K562 (cell line): ENCODE measurements around the gene ENSA. TPM values are rescaled to one million over a fixed set of nuclear protein-coding genes. Genes with fewer than 3 reads are reported as not detected.
A peak's percentile ranks its signal among the peaks of the same experiment; 100 is the strongest.

Source experiments
- ARNT ChIP-seq, 2 experiments: fragments of 450-650 bp; IDR thresholded peaks; 2 replicates each; pipeline ENCODE4 v1.6.1; 2016; ENCODE audit warnings: mild to moderate bottlenecking in 1 of 2
- CXXC5 ChIP-seq: fragments of 250-450 bp; sonication (Bioruptor Pico); IDR thresholded peaks from 2 replicates; pipeline ENCODE4 v1.8.0; 2022; ENCODE audit warnings: inconsistent platforms, mild to moderate bottlenecking, moderate library complexity
- DMBX1 ChIP-seq: fragments of 250-450 bp; sonication (Bioruptor Pico); IDR thresholded peaks from 2 replicates; pipeline ENCODE4 v1.8.0; 2022; ENCODE audit warnings: inconsistent platforms, mild to moderate bottlenecking, moderate library complexity, borderline replicate concordance
- FOSL1 ChIP-seq: fragments of 200-800 bp; sonication (Bioruptor generic); conservative IDR thresholded peaks from 2 replicates; pipeline ENCODE4 v1.6.1; 2016; ENCODE audit warnings: missing genetic modification characterization, missing compliant biosample characterization
- MEF2D ChIP-seq: conservative IDR thresholded peaks from 2 replicates; pipeline ENCODE4 v1.6.1; 2016; ENCODE audit warnings: low read depth, missing genetic modification characterization, missing compliant biosample characterization
- MIER1 ChIP-seq: fragments of 450-650 bp; IDR thresholded peaks from 2 replicates; pipeline ENCODE4 v1.6.1; 2016; ENCODE audit warnings: antibody characterized with exemption, mild to moderate bottlenecking, low read depth
- NR2C1 ChIP-seq, 2 experiments: fragments of 450-650 bp; IDR thresholded peaks; 2 replicates each; pipeline ENCODE4 v1.6.1; 2017; ENCODE audit warnings: mild to moderate bottlenecking in 2 of 2, antibody characterized with exemption in 1 of 2, inconsistent platforms in 1 of 2, missing compliant biosample characterization in 1 of 2, missing genetic modification characterization in 1 of 2
- RFX1 ChIP-seq: fragments of 450-650 bp; IDR thresholded peaks from 2 replicates; pipeline ENCODE4 v1.6.1; 2016; ENCODE audit warnings: mild to moderate bottlenecking, moderate library complexity
- SMAD2 ChIP-seq: fragments of 150-350 bp; IDR thresholded peaks from 2 replicates; pipeline ENCODE4 v1.6.1; 2014; ENCODE audit warnings: low read depth, mild to moderate bottlenecking, low read length
- polyA plus RNA-seq, 8 experiments: library from polyadenylated mRNA; depleted of rRNA in 4 of 8; stranded (reverse) in 5 of 8; unstranded in 3 of 8; fragments of >200 nt; fragmentation: Nextera tagmentation in 2 of 8; fragmentation: Illumina TruSeq in 1 of 8; extraction: Ambion mirVana in 2 of 8; extraction: Trizol in 1 of 8; gene quantifications; 2 replicates each; pipeline versions ENCODE4 v1.2.1 to v1.2.3, GENCODE V29; 2011 to 2014; ENCODE audit warnings: inconsistent platforms in 1 of 8, missing spikeins in 1 of 8
- total RNA-seq, 7 experiments: library from RNA; depleted of rRNA in 6 of 7; stranded (reverse); fragments of >200 nt in 6 of 7; fragmentation: Illumina TruSeq in 2 of 7; extraction: Trizol in 2 of 7; gene quantifications; 2 replicates each; pipeline versions ENCODE4 v1.2.1 to v1.2.3, GENCODE V29; 2011 to 2021; ENCODE audit warnings: low replicate concordance in 1 of 7
- TF ChIP-seq, protein P1 (sequence below): fragments of 450-650 bp; IDR thresholded peaks from 2 replicates; pipeline ENCODE4 v1.6.1; 2016; ENCODE audit warnings: low read depth
- TF ChIP-seq, protein P2 (sequence below): fragments of 200-800 bp; sonication (Bioruptor generic); IDR thresholded peaks from 2 replicates; pipeline ENCODE4 v1.6.1; 2017; ENCODE audit warnings: missing genetic modification characterization, missing compliant biosample characterization
- TF ChIP-seq, protein P3 (sequence below): sonication (generic); formaldehyde crosslinking; IDR thresholded peaks from 2 replicates; pipeline ENCODE4 v1.4.0; 2020; ENCODE audit warnings: mild to moderate bottlenecking, missing genetic modification reagents
- TF ChIP-seq, protein P4 (sequence below): fragments of 450-650 bp; conservative IDR thresholded peaks from 2 replicates; pipeline ENCODE4 v1.6.1; 2016; ENCODE audit warnings: missing genetic modification characterization, low read depth, mild to moderate bottlenecking, missing compliant biosample characterization, moderate library complexity

The ENSA gene
- total and polyA plus RNA-seq, 9 of the 15 experiments (the other 6 are each of a cell fraction or from before 2014, with no cell fraction given) = 68.1 to 605 (median 188) TPM

DNA sequence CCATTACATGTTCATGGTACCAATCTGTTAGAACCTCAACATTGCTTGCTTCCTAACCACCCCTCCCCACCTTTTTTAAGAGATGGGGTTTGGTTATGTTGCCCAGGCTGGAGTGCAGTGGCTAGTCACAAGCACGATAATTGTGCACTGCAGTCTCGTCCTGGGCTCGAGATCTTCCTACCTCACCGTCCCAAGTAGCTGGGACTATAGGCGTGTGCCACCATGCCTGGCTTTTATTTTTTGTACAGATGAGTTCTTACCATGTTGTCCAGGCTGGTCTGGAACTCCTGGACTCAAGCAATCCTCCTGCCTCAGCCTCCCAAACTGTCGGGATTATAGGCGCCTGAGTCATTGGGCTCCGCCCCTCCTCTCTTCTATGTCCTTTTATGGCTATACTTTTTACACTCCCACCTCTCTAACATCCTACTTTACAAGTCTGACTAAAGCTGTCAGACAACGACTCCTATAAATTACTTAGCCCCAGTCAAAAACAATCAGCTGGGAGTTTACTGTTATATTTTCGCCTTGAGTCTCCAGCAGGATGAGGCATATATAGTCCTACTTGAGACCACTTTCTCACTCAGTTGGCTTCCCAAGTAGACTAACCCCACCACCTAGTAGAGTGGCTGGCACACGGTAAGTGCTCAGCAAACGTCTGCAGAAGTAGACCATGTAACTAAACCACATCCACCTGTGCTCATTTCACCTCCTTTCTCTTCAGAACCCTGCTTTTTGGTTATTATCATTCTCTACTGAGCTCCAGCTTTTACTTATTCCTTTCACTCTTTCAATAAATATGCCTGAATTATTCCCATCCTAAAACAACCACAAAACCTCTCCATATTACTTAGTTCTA is 13.8 kb downstream of the ENSA start (continued):
- TF ChIP-seq, protein P1, sequence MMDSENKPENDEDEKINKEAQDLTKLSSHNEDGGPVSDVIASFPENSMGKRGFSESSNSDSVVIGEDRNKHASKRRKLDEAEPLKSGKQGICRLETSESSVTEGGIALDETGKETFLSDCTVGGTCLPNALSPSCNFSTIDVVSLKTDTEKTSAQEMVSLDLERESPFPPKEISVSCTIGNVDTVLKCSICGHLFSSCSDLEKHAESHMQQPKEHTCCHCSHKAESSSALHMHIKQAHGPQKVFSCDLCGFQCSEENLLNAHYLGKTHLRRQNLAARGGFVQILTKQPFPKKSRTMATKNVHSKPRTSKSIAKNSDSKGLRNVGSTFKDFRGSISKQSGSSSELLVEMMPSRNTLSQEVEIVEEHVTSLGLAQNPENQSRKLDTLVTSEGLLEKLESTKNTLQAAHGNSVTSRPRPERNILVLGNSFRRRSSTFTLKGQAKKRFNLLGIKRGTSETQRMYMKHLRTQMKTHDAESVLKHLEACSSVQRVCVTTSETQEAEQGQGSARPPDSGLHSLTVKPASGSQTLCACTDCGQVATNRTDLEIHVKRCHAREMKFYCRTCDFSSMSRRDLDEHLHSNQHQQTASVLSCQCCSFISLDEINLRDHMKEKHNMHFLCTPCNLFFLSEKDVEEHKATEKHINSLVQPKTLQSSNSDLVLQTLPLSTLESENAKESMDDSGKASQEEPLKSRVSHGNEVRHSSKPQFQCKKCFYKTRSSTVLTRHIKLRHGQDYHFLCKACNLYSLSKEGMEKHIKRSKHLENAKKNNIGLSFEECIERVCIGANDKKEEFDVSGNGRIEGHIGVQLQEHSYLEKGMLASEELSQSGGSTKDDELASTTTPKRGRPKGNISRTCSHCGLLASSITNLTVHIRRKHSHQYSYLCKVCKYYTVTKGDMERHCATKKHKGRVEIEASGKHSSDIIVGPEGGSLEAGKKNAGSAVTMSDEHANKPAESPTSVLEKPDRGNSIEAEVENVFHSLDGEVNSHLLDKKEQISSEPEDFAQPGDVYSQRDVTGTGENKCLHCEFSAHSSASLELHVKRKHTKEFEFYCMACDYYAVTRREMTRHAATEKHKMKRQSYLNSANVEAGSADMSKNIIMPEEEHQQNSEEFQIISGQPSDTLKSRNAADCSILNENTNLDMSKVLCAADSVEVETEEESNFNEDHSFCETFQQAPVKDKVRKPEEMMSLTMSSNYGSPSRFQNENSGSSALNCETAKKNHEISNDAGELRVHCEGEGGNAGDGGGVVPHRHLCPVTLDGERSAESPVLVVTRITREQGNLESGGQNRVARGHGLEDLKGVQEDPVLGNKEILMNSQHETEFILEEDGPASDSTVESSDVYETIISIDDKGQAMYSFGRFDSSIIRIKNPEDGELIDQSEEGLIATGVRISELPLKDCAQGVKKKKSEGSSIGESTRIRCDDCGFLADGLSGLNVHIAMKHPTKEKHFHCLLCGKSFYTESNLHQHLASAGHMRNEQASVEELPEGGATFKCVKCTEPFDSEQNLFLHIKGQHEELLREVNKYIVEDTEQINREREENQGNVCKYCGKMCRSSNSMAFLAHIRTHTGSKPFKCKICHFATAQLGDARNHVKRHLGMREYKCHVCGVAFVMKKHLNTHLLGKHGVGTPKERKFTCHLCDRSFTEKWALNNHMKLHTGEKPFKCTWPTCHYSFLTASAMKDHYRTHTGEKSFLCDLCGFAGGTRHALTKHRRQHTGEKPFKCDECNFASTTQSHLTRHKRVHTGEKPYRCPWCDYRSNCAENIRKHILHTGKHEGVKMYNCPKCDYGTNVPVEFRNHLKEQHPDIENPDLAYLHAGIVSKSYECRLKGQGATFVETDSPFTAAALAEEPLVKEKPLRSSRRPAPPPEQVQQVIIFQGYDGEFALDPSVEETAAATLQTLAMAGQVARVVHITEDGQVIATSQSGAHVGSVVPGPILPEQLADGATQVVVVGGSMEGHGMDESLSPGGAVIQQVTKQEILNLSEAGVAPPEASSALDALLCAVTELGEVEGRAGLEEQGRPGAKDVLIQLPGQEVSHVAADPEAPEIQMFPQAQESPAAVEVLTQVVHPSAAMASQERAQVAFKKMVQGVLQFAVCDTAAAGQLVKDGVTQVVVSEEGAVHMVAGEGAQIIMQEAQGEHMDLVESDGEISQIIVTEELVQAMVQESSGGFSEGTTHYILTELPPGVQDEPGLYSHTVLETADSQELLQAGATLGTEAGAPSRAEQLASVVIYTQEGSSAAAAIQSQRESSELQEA = no peak
- TF ChIP-seq MEF2D (tag) = peak; percentile 77
- TF ChIP-seq CXXC5 (CRISPR knock-in tag) = 0 out of 2 replicates have a peak, but pooled peaks have one; percentile 26
- no peak for TF ChIP-seq RFX1
- TF ChIP-seq, protein P2, sequence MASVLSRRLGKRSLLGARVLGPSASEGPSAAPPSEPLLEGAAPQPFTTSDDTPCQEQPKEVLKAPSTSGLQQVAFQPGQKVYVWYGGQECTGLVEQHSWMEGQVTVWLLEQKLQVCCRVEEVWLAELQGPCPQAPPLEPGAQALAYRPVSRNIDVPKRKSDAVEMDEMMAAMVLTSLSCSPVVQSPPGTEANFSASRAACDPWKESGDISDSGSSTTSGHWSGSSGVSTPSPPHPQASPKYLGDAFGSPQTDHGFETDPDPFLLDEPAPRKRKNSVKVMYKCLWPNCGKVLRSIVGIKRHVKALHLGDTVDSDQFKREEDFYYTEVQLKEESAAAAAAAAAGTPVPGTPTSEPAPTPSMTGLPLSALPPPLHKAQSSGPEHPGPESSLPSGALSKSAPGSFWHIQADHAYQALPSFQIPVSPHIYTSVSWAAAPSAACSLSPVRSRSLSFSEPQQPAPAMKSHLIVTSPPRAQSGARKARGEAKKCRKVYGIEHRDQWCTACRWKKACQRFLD (CRISPR knock-in tag) = peak; percentile 78
- TF ChIP-seq SMAD2 = no peak
- peak; percentile 89 for TF ChIP-seq DMBX1 (CRISPR knock-in tag)
- TF ChIP-seq, protein P3, sequence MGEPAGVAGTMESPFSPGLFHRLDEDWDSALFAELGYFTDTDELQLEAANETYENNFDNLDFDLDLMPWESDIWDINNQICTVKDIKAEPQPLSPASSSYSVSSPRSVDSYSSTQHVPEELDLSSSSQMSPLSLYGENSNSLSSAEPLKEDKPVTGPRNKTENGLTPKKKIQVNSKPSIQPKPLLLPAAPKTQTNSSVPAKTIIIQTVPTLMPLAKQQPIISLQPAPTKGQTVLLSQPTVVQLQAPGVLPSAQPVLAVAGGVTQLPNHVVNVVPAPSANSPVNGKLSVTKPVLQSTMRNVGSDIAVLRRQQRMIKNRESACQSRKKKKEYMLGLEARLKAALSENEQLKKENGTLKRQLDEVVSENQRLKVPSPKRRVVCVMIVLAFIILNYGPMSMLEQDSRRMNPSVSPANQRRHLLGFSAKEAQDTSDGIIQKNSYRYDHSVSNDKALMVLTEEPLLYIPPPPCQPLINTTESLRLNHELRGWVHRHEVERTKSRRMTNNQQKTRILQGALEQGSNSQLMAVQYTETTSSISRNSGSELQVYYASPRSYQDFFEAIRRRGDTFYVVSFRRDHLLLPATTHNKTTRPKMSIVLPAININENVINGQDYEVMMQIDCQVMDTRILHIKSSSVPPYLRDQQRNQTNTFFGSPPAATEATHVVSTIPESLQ (CRISPR knock-in tag) = 0 out of 2 replicates have a peak, but pooled peaks have one; percentile 29
- peak; percentile 90 for TF ChIP-seq FOSL1
- TF ChIP-seq MIER1 = no peak
- TF ChIP-seq NR2C1 (IDR thresholded peaks at IDR 0.05) = no peak
- peak; percentile 71 for TF ChIP-seq NR2C1 (tag; IDR thresholded peaks at IDR 0.05)
- TF ChIP-seq, protein P4, sequence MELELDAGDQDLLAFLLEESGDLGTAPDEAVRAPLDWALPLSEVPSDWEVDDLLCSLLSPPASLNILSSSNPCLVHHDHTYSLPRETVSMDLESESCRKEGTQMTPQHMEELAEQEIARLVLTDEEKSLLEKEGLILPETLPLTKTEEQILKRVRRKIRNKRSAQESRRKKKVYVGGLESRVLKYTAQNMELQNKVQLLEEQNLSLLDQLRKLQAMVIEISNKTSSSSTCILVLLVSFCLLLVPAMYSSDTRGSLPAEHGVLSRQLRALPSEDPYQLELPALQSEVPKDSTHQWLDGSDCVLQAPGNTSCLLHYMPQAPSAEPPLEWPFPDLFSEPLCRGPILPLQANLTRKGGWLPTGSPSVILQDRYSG (tag) = peak; percentile 44; the same call in 1 of the 2 replicates
- no peak; a peak in 1 of 4 replicates for TF ChIP-seq ARNT (IDR thresholded peaks at IDR 0.05)
